GM23338 (cell line): ENCODE measurements around the gene IFNW1. TPM values are rescaled to one million over a fixed set of nuclear protein-coding genes. Genes with fewer than 3 reads are reported as not detected.
"Not testable (repeated sequence)": the region's sequence is repeated elsewhere in the genome, so short reads cannot be mapped to it uniquely, and the experiment has no call there.

Experiments used
- ATAC-seq: fragments of 200-7000 bp; cut with Tn5 transposase; 3 replicates; pipeline ENCODE4 v1.9.1; 2020
- DNase-seq: peaks from one replicate; pipeline ENCODE4 v3.0.0-alpha.2; 2015; ENCODE audit warnings: low spot score
- H2AFZ ChIP-seq: fragments of 200-600 bp; sonication (generic); 2 replicates; pipeline ENCODE4 v1.8.0; 2016; ENCODE audit warnings: antibody characterized with exemption, mild to moderate bottlenecking, moderate library complexity
- H3F3A ChIP-seq: fragments of 200-600 bp; sonication (generic); replicated peaks from 2 replicates; pipeline ENCODE4 v1.8.0; 2017; ENCODE audit warnings: antibody characterized with exemption, mixed run types, low read depth
- H3K27ac ChIP-seq: fragments of 200-600 bp; sonication (generic); 2 replicates; pipeline ENCODE4 v1.6.1; 2016; ENCODE audit warnings: low read depth
- H3K27me3 ChIP-seq: fragments of 200-600 bp; sonication (generic); 2 replicates; pipeline ENCODE4 v1.8.0; 2016; ENCODE audit warnings: mild to moderate bottlenecking, mixed run types, moderate library complexity; ENCODE audit not compliant: insufficient read depth
- H3K36me3 ChIP-seq: fragments of 200-600 bp; sonication (generic); 2 replicates; pipeline ENCODE4 v1.8.0; 2016; ENCODE audit warnings: mild to moderate bottlenecking; ENCODE audit not compliant: insufficient read depth
- H3K4me1 ChIP-seq: fragments of 200-600 bp; sonication (generic); 2 replicates; pipeline ENCODE4 v1.8.0; 2016; ENCODE audit warnings: mild to moderate bottlenecking, moderate library complexity; ENCODE audit not compliant: insufficient read depth
- H3K4me2 ChIP-seq: fragments of 200-600 bp; sonication (generic); 2 replicates; pipeline ENCODE4 v1.7.1; 2017; ENCODE audit warnings: mixed run types
- H3K4me3 ChIP-seq: fragments of 200-600 bp; sonication (generic); 2 replicates; pipeline ENCODE4 v1.6.1; 2016; ENCODE audit warnings: mixed run types
- H3K79me2 ChIP-seq: fragments of 200-600 bp; sonication (generic); replicated peaks from 2 replicates; pipeline ENCODE4 v1.8.0; 2017; ENCODE audit warnings: mild to moderate bottlenecking; ENCODE audit not compliant: insufficient read depth
- H3K9me2 ChIP-seq: fragments of 200-600 bp; sonication (generic); 2 replicates; pipeline ENCODE4 v1.8.0; 2017; ENCODE audit not compliant: insufficient read depth
- H4K20me1 ChIP-seq: fragments of 200-600 bp; sonication (generic); replicated peaks from 2 replicates; pipeline ENCODE4 v1.8.0; 2017; ENCODE audit warnings: mild to moderate bottlenecking; ENCODE audit not compliant: insufficient read depth
- H3K27ac Mint-ChIP-seq: 2 replicates; pipeline ENCODE4 v1.8.0; 2020; ENCODE audit warnings: inconsistent platforms, mild to moderate bottlenecking, moderate library complexity, mixed read lengths
- H3K27me3 Mint-ChIP-seq: 3 replicates; pipeline ENCODE4 v1.8.0; 2022; ENCODE audit warnings: low read depth, mild to moderate bottlenecking, moderate library complexity, mixed read lengths, inconsistent platforms; ENCODE audit not compliant: insufficient read depth, poor library complexity
- H3K36me3 Mint-ChIP-seq: 3 replicates; pipeline ENCODE4 v1.8.0; 2021; ENCODE audit warnings: low read depth, mild to moderate bottlenecking, inconsistent platforms, moderate library complexity, mixed read lengths
- H3K4me1 Mint-ChIP-seq: 3 replicates; pipeline ENCODE4 v1.8.0; 2020; ENCODE audit warnings: mild to moderate bottlenecking, inconsistent platforms, mixed read lengths
- H3K4me3 Mint-ChIP-seq: 3 replicates; pipeline ENCODE4 v1.8.0; 2021; ENCODE audit warnings: moderate library complexity, mild to moderate bottlenecking, inconsistent platforms, mixed read lengths
- H3K9me3 Mint-ChIP-seq: 3 replicates; pipeline ENCODE4 v1.8.0; 2020; ENCODE audit warnings: moderate library complexity, mild to moderate bottlenecking, inconsistent platforms, mixed read lengths
- EZH2 ChIP-seq: fragments of 200-600 bp; sonication (generic); IDR thresholded peaks from one replicate; pipeline ENCODE4 v1.8.0; 2017; ENCODE audit warnings: antibody characterized with exemption, mild to moderate bottlenecking, low read depth; ENCODE audit not compliant: unreplicated experiment
- EZH2phosphoT487 ChIP-seq: fragments of 200-600 bp; sonication (generic); IDR thresholded peaks from one replicate; pipeline ENCODE4 v1.8.1; 2018; ENCODE audit warnings: antibody characterized with exemption; ENCODE audit not compliant: unreplicated experiment
- JUNB ChIP-seq: IDR thresholded peaks from one replicate; pipeline ENCODE4 v1.6.1; 2016; ENCODE audit warnings: antibody characterized with exemption; ENCODE audit not compliant: unreplicated experiment
- POLR2AphosphoS5 ChIP-seq: IDR thresholded peaks from 2 replicates; pipeline ENCODE4 v1.6.1; 2016; ENCODE audit warnings: antibody characterized with exemption, low read depth
- ZNF114 ChIP-seq: fragments of 250-450 bp; sonication (Bioruptor Pico); IDR thresholded peaks from 2 replicates; pipeline ENCODE4 v1.5.0; 2020; ENCODE audit warnings: mild to moderate bottlenecking, moderate library complexity
- polyA plus RNA-seq: library from polyadenylated mRNA; unstranded; fragments of >200 nt; fragmentation: Nextera tagmentation; extraction: Ambion mirVana; gene quantifications from 2 replicates; pipeline ENCODE4 v1.2.1, GENCODE V29; 2016
- total RNA-seq: library from RNA; depleted of rRNA; stranded (reverse); fragments of >200 nt; shearing (Covaris generic); gene quantifications from 2 replicates; pipeline ENCODE4 v1.2.3, GENCODE V29; 2014
- TF ChIP-seq, protein P1 (sequence below): IDR thresholded peaks from one replicate; pipeline ENCODE4 v1.6.1; 2018; ENCODE audit warnings: antibody characterized with exemption; ENCODE audit not compliant: unreplicated experiment
- TF ChIP-seq, protein P2 (sequence below), 2 experiments: fragments of 200-600 bp in 1 of 2; sonication (generic) in 1 of 2; conservative IDR thresholded peaks; 2 replicates each; pipeline versions ENCODE4 v1.5.1 to v1.6.1; 2016 to 2017; ENCODE audit warnings: antibody characterized with exemption in 2 of 2, low read depth in 2 of 2, mild to moderate bottlenecking in 2 of 2, moderate library complexity in 1 of 2

Gene IFNW1
- total and polyA plus RNA-seq, 2 experiments from 2014 or later: not detected

DNA sequence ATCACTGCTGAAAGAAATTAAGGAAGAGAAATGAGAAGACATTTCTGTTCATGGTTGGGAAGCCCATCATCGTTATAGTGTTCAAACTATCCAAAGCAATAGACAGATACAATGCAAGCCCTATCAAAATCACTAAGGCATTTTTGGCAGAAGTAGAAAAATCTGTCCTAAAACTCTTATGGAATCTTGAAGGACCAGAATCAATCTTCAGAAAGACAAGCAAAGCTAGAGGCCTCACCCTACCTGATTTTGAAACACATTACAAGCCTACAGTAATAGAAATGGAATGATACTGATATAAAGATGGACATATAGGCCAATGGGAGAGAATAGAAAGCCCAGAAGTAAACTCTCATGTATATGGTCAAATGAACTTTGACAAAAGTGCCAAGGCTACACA, 29.7 kb upstream of the IFNW1 start (continued):
- TF ChIP-seq, protein P1, sequence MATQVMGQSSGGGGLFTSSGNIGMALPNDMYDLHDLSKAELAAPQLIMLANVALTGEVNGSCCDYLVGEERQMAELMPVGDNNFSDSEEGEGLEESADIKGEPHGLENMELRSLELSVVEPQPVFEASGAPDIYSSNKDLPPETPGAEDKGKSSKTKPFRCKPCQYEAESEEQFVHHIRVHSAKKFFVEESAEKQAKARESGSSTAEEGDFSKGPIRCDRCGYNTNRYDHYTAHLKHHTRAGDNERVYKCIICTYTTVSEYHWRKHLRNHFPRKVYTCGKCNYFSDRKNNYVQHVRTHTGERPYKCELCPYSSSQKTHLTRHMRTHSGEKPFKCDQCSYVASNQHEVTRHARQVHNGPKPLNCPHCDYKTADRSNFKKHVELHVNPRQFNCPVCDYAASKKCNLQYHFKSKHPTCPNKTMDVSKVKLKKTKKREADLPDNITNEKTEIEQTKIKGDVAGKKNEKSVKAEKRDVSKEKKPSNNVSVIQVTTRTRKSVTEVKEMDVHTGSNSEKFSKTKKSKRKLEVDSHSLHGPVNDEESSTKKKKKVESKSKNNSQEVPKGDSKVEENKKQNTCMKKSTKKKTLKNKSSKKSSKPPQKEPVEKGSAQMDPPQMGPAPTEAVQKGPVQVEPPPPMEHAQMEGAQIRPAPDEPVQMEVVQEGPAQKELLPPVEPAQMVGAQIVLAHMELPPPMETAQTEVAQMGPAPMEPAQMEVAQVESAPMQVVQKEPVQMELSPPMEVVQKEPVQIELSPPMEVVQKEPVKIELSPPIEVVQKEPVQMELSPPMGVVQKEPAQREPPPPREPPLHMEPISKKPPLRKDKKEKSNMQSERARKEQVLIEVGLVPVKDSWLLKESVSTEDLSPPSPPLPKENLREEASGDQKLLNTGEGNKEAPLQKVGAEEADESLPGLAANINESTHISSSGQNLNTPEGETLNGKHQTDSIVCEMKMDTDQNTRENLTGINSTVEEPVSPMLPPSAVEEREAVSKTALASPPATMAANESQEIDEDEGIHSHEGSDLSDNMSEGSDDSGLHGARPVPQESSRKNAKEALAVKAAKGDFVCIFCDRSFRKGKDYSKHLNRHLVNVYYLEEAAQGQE: no peak
- TF ChIP-seq EZH2 (no peak), EZH2phosphoT487 (no peak)

DNA sequence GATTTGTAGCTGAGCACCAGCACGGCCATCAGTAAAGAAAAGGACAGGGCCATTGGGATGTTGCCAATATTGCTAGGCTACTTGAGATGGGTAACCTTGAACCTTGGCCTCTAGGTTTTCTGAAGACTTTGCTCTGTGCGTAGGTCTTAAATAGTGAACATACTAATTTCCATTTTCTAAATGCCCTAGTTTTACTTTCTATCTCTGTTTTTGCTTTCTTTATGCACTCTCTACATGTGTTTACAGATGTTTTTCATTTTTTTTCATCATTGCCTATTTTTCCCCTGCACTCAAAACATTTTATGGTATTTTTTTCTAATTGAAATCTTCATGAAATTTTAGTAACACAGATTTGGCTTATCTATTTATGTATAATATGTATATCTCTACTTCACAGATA, 24.9 kb upstream of the IFNW1 start, which contains the start of gene IFNA21:
Gene IFNA21, minus strand, starts transcription at position 101 of the 400 bp plus-strand sequence. Its CDS starts 48 bp downstream, at position 53.
- not testable (repeated sequence) for H3K36me3 Mint-ChIP-seq, H3K9me2 ChIP-seq, ATAC-seq, H3F3A ChIP-seq, H3K4me1 ChIP-seq, H2AFZ ChIP-seq, H3K4me3 ChIP-seq, H3K4me3 Mint-ChIP-seq, H4K20me1 ChIP-seq, H3K27me3 Mint-ChIP-seq, H3K27me3 ChIP-seq, H3K79me2 ChIP-seq, H3K27ac ChIP-seq, H3K36me3 ChIP-seq, H3K4me1 Mint-ChIP-seq, DNase-seq, H3K9me3 Mint-ChIP-seq, H3K4me2 ChIP-seq, H3K27ac Mint-ChIP-seq

DNA sequence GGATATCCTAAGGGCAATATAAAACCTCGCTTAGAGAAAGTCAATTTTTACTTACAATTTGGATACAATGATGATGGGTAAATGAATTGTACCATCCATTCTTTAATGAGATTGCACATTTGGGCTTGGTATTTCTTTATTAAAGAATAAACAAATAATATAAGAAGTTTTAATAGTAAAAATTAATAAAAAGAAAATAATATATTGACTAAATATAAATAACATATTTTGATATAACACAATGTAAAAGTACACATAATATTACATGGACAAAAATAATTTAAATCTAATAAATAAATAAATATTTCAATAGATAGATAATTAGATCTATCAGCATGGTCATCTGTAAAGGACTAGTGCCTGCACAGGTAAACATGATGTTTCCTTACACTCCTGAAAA, 23.9 kb upstream of the IFNW1 start:
- no peak overlapping the region for H2AFZ ChIP-seq
- H3K79me2 ChIP-seq: no peaks in the 10 kb centered on the region
- H3K9me3 Mint-ChIP-seq: no peaks in the 10 kb centered on the region
- H4K20me1 ChIP-seq: no peaks in the 10 kb centered on the region
- H3K36me3 Mint-ChIP-seq: no peaks in the 10 kb centered on the region
- H3K9me2 ChIP-seq: no peaks in the 10 kb centered on the region
- no peaks in the 10 kb centered on the region for H3K4me1 Mint-ChIP-seq
- H3K27me3 ChIP-seq: no peaks in the 10 kb centered on the region
- TF ChIP-seq EZH2phosphoT487: no peak
- no peak overlapping the region for H3K27ac Mint-ChIP-seq
- no peak overlapping the region for H3K4me3 Mint-ChIP-seq
- DNase-seq (no peak), ATAC-seq (no peak)
- H3F3A ChIP-seq: no peaks in the 10 kb centered on the region
- peaks cover 3% of the 10 kb centered on the region for H3K27me3 Mint-ChIP-seq
- H3K4me2 ChIP-seq: no peak overlapping the region
- no peaks in the 10 kb centered on the region for H3K4me1 ChIP-seq
- no peak overlapping the region for H3K27ac ChIP-seq
- no peaks in the 10 kb centered on the region for H3K36me3 ChIP-seq
- H3K4me3 ChIP-seq: no peak overlapping the region

DNA sequence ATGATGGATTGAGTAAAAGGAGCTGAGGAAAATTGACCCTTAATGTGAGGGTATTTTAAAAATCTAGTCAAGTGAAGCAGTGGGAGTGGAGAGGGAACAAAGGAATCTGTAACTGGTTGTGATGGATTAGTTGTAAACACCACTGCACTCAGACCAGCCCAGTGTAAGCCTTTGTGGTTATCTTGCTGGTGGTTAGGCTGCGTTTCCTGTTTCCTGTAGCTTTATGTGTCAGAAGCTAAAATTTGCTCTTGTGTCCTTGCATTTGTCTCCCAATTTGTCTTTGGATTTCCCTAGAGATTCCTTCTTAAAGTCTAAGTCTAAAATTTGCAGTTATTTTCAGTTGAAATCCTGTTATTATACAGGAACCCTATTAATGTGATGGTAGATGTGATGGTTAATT, 18.5 kb upstream of the IFNW1 start:
- no peaks in the 10 kb centered on the region for H3K36me3 Mint-ChIP-seq
- H3K27me3 ChIP-seq: no peaks in the 10 kb centered on the region
- no peak for ATAC-seq
- no peak overlapping the region for H3K4me2 ChIP-seq
- H3K9me3 Mint-ChIP-seq: no peaks in the 10 kb centered on the region
- no peak for DNase-seq
- H3K9me2 ChIP-seq: no peaks in the 10 kb centered on the region
- no peak overlapping the region for H3K27ac ChIP-seq
- no peaks in the 10 kb centered on the region for H3K79me2 ChIP-seq
- H3K4me3 ChIP-seq: no peak overlapping the region
- no peaks in the 10 kb centered on the region for H3K4me1 ChIP-seq
- H3K4me1 Mint-ChIP-seq: no peaks in the 10 kb centered on the region
- H3K27ac Mint-ChIP-seq: no peak overlapping the region
- no peaks in the 10 kb centered on the region for H3K27me3 Mint-ChIP-seq
- no peak overlapping the region for H3K4me3 Mint-ChIP-seq
- H2AFZ ChIP-seq: no peak overlapping the region
- H3F3A ChIP-seq: no peaks in the 10 kb centered on the region
- no peaks in the 10 kb centered on the region for H3K36me3 ChIP-seq
- no peaks in the 10 kb centered on the region for H4K20me1 ChIP-seq
- no peak for TF ChIP-seq JUNB
- no peak for TF ChIP-seq POLR2AphosphoS5
- TF ChIP-seq, protein P2, sequence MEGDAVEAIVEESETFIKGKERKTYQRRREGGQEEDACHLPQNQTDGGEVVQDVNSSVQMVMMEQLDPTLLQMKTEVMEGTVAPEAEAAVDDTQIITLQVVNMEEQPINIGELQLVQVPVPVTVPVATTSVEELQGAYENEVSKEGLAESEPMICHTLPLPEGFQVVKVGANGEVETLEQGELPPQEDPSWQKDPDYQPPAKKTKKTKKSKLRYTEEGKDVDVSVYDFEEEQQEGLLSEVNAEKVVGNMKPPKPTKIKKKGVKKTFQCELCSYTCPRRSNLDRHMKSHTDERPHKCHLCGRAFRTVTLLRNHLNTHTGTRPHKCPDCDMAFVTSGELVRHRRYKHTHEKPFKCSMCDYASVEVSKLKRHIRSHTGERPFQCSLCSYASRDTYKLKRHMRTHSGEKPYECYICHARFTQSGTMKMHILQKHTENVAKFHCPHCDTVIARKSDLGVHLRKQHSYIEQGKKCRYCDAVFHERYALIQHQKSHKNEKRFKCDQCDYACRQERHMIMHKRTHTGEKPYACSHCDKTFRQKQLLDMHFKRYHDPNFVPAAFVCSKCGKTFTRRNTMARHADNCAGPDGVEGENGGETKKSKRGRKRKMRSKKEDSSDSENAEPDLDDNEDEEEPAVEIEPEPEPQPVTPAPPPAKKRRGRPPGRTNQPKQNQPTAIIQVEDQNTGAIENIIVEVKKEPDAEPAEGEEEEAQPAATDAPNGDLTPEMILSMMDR (conservative IDR thresholded peaks at IDR 0.05; ENCODE audit: low read depth in 2 of 2): no peak
- TF ChIP-seq ZNF114 (CRISPR knock-in tag): no peak
- TF ChIP-seq EZH2phosphoT487: no peak
- TF ChIP-seq, protein P1: no peak
- TF ChIP-seq EZH2: no peak
